ENCODE results near the gene LCP2.

GRCh38 chr5:170303549-170303948, 6.0 kb upstream of the LCP2 start:
- TF ChIP-seq CTCF (conservative IDR thresholded peaks at IDR 0.05 in 1 of 2, IDR thresholded peaks at IDR 0.05 in 1 of 2; ENCODE audit: extremely low read depth in 1 of 2, insufficient read depth in 1 of 2, low read depth in 1 of 2, low read length in 2 of 2) (no peak), EZH2 (IDR thresholded peaks at IDR 0.05; ENCODE audit: borderline replicate concordance, low read length) (no peak)
